OCI-LY3 (cell line): ENCODE measurements around the gene TLL2.

Experiments used
- CTCF ChIP-seq: fragments of 200-600, 300-600 bp; sonication (generic); IDR thresholded peaks from 2 replicates; pipeline ENCODE4 v1.5.1; 2014; ENCODE audit warnings: antibody characterized with exemption, low read length, low read depth
- EZH2phosphoT487 ChIP-seq: fragments of 200-600 bp; shearing (Covaris generic); IDR thresholded peaks from 2 replicates; pipeline ENCODE4 v1.6.1; 2018; ENCODE audit warnings: antibody characterized with exemption, mixed run types, low read depth

- TF ChIP-seq CTCF (no peak), EZH2phosphoT487 (no peak)
Measured at GRCh38 chr10:96352582-96352981, 161.1 kb downstream of the TLL2 start.
